ENCODE measurements around the gene UPF3A. TPM values are rescaled to one million over a fixed set of nuclear protein-coding genes. Genes with fewer than 3 reads are reported as not detected.
"Not testable (repeated sequence)": the region's sequence is repeated elsewhere in the genome, so short reads cannot be mapped to it uniquely, and the experiment has no call there.

UPF3A gene
- total RNA-seq, 1 donor from 2014 or later: 49.6 TPM

- intact Hi-C loops (cut with micrococcal nuclease): not testable (repeated sequence)
Measured at GRCh38 chr13:114333881-114334280, 52.5 kb downstream of the UPF3A start.

DNA sequence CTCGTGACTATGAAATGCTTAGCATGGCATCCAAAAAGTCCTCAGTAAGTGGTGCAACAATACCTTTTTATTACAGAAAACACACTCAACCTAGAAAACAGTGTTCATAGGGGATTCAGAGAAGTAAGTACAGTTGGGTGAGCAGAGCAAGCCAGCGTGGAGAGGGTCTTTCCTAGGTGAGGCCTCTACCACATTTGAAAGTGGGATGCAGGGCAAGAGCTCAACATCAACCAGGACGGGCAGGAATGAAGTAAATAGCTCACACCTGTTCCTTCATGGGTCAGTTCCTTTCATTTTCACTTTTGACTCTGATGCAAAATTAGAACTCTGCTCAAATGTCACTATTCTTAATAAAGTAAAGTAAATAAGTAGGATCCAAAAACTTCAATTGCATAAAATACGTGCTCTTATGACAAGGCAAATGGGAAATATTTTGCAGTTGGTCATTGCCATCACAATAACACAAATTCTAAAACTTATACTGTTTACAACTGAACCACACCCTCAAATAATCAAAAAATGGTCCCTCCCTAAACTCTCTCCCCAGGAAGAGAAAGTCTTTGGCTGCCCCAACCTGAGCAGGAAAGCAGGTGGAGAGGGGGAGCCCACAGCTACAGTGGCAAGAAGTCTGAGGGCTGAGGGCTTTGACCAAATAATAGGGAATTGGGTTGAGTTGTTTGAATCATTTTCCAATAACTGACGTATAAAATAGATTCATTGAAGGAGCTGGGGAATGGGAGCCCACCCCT, 53.1 kb downstream of the UPF3A start:
- intact Hi-C loops (cut with micrococcal nuclease): no loop called here

GRCh38 chr13:114336457-114336856, 55.1 kb downstream of the UPF3A start:
- intact Hi-C loops (cut with micrococcal nuclease): not testable (repeated sequence)

GRCh38 chr13:114338959-114339358, 57.6 kb downstream of the UPF3A start:
- intact Hi-C loops (cut with micrococcal nuclease): no loop called here

- intact Hi-C loops (cut with micrococcal nuclease): loop anchor here (1.0 kb wide), 1 partner anchor 25 kb away; no protein-coding TSS in a partner anchor
Measured at GRCh38 chr13:114339857-114340534, 58.6 kb downstream of the UPF3A start.

- intact Hi-C loops (cut with micrococcal nuclease): no loop called here
Measured at GRCh38 chr13:114341003-114341777, 59.8 kb downstream of the UPF3A start.

DNA sequence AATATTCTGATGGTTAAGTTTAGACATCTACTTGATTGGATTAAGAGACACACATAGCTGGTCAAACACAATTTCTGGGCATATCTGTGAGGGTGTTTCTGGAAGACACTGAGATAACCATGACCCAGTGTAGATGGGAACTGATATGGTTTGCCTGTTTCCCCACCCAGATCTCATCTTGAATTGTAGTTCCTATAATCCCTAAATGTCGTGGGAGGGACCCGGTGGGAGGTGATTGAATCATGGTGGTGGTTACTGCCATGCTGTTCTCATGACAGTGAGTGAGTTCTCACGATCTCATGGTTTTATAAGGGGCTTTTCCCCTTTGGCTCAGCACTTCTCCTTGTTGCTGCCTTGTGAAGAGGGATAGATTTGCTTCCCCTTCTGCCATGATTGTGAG, 65.9 kb downstream of the UPF3A start:
- intact Hi-C loops (cut with micrococcal nuclease): not testable (repeated sequence)

DNA sequence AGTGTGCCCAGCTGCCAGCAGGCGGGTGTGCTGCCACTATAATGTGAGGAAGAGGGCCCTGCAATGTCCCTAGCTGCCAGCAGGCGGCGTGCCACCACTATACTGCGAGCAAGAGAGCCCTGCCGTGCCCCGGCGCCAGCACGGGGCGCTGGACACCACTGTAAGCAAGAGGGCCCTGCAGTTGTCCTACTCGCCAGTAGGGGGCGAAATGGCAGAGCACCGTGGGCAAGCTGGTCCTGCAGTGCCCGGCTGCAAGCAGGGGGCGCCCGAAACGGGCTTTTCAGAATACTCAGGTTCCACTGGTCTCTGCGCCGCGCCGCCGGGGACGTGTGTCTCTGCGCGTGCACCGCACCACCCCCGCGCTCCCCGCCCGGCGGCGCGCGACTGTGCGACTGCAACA, 71.4 kb downstream of the UPF3A start:
- intact Hi-C loops (cut with micrococcal nuclease): not testable (repeated sequence)

GRCh38 chr13:114353382-114353781, 72.0 kb downstream of the UPF3A start:
- intact Hi-C loops (cut with micrococcal nuclease): not testable (repeated sequence)

Other genes starting within 250 kb of the UPF3A start
- gene RASA3, start 149.0 kb upstream of the UPF3A start, total RNA-seq: 99.4 and 101 TPM in 2 replicates
- 0.42 TPM in 1 of 2 replicates, not detected in the other for gene CFAP97D2, start 102.3 kb upstream of the UPF3A start, total RNA-seq
- 78.5 and 79.1 TPM in 2 replicates for gene CDC16, start 46.7 kb upstream of the UPF3A start, total RNA-seq
- gene CHAMP1, start 32.9 kb downstream of the UPF3A start, total RNA-seq: 31.0 and 32.8 TPM in 2 replicates